ENCODE data around the gene F10.
A peak's percentile ranks its signal among the peaks of the same experiment; 100 is the strongest.
"Not testable (repeated sequence)": the region's sequence is repeated elsewhere in the genome, so short reads cannot be mapped to it uniquely, and the experiment has no call there.

The F10 gene

DNA sequence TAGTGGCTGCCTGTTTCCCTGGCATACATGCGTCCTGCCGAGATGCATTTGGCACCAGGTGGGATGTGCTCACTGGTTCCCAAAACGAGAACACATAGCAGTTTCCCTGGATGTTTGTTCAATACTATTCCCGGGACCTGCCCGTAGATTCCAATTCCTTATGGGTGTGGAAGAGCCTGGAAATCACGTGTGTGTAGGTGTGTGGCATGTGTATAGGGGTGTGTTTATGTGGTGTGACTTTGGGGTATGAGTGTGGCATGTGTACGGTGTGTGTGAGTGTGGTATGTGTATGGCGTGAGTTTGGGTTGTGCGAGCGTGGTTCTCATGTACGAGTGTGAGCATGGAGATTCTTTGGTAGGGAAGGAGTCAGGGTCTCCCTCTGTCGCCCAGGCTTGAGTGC lies 19.9 kb upstream of the F10 start:
- DNase-seq: no peak

DNA sequence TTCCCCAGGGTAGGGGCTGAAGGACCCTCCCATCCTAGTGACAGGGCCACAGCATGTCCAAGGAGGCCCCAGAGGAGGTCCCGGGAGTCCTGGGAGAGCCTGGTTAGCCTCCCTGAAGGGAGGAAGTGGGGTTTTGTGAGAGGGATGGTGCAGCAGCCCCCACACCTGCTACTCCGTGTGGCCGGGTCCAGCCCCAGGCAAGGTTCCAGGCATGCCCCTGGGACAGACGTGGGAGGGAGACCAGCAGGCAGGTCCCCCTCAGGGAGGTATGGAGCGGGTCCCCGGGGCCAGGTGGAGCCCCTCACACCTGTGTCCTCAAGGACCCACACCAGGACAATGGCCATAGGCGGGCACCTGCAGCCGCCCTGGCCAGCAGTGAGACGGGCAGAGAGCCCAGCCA lies 19.0 kb upstream of the F10 start:
- DNase-seq: no peak

DNA sequence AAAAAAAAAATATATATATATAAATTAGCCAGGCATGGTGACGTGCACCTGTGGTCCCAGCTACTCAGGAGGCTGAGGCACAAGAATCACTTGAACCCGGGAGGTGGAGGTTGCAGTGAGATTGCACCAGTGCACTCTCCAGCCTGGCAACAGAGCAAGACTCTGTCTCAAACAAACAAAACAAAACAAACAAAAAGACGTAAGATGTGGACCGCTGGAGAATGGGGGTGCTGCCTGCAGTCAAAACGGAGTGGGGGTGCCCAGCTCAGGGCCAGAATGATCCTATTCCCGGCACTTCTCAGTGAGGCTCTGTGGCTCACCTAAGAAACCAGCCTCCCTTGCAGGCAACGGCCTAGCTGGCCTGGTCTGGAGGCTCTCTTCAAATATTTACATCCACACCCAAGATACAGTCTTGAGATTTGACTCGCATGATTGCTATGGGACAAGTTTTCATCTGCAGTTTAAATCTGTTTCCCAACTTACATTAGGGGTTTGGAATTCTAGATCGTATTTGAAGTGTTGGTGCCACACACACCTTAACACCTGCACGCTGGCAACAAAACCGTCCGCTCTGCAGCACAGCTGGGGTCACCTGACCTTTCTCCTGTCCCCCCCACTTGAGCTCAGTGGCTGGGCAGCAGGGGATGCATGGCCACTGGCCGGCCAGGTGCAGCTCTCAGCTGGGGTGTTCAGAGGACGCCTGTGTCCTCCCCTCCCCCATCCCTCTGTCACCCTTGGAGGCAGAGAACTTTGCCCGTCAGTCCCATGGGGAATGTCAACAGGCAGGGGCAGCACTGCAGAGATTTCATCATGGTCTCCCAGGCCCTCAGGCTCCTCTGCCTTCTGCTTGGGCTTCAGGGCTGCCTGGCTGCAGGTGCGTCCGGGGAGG lies 17.3 kb upstream of the F10 start, which contains the start of gene F7:
Gene F7, plus strand, starts transcription at position 760 of the 889 bp plus-strand sequence. Its CDS starts 51 bp downstream, at position 811.
- DNase-seq: peak; percentile 21

DNA sequence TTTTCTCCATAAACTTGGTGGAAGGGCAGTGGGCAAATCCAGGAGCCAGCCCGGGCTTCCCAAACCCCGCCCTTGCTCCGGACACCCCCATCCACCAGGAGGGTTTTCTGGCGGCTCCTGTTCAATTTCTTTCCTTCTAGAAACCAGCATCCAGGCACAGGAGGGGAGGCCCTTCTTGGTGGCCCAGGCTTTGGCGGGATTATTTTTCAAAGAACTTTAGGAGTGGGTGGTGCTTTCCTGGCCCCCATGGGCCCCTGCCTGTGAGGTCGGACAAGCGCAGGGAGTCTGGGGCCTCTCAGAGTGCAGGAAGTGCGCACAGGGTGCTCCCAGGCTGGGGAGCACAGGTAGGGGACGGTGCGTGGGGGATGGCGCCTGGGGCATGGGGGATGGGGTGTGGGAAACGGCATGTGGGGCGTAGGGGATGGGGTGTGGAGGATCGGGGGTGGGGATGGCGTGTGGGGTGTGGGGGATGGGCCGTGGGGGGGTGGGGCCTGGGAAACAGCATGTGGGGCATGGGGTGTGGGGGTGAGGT lies 16.6 kb upstream of the F10 start:
- DNase-seq: no peak

DNA sequence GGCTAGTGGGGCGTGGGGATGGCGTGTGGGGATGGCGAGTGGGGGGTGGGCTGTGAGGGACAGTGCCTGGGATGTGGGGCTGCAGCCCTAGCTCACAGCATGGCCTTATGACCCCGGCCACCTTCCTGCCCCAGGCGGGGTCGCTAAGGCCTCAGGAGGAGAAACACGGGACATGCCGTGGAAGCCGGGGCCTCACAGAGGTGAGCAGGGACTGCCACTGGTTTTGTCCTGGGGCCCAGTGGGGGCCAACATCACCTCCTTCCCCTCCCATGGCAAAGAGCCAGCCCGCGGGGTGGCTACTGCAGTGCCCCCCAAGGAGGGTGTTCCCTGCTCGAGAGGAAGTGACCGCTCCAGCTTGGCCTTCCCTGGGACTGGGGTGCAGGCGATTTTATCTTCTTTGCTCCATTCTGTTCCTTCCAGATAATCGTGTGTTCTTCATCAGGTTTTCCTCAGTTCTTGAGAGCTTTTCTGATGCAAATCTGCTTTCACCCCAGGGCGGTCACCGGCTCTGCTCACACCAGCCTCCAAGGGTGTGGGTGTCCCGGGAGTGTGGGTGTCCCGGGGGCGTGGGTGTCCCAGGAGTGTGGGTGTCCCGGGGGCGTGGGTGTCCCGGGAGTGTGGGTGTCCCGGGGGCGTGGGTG lies 15.8 kb upstream of the F10 start:
- DNase-seq: no peak

DNA sequence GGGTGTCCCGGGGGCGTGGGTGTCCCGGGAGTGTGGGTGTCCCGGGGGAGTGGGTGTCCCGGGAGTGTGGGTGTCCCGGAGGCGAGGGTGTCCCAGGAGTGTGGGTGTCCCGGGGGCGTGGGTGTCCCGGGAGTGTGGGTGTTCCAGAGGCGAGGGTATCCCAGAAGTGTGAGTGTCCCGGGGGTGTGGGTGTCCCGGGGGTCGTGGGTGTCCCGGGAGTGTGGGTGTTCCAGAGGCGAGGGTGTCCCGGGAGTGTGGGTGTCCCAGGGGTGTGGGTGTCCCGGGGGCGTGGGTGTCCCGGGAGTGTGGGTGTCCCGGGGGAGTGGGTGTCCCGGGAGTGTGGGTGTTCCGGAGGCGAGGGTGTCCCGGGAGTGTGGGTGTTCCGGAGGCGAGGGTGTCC lies 14.1 kb upstream of the F10 start:
- not testable (repeated sequence) for DNase-seq

DNA sequence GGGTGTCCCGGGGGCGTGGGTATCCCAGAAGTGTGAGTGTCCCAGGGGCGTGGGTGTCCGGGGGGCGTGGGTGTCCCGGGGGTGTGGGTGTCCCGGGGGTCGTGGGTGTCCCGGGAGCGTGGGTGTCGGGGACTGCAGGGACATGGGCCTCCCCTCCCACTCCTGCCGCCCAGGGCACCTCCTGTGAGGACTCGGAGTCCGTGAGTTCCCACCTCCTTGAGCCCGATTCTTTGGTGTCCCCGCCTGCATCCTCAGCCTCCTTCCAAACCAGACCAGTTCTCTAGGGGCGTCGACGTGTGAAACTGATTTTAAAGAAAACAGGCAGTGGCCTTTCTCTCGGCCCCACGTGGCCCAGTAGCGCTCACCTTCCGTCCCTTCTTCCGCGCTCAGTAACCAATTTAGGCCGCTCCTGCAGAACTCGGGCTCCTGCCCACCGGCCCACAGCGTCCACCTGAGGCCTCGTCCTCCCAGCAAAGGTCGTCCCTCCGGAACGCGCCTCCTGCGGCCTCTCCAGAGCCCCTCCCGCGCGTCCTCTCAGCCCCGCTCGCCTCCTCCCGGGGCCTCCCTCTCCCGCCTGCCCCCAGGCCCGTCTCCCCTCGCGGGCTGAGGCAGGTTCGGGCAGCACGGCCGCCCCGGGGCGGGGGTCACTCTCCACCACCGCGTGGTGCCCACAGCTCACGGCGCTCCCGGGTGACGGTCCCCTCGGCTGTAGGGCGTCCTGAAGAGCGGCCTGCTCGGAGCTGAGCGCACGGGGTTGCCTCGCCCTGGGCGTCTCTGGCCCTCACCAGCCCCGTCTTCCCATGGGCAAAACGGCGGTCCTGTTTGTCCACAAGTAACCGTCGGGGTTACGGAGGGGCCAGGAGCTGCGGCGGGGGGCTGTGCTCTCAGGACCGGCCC lies 13.2 kb upstream of the F10 start:
- DNase-seq: no peak

DNA sequence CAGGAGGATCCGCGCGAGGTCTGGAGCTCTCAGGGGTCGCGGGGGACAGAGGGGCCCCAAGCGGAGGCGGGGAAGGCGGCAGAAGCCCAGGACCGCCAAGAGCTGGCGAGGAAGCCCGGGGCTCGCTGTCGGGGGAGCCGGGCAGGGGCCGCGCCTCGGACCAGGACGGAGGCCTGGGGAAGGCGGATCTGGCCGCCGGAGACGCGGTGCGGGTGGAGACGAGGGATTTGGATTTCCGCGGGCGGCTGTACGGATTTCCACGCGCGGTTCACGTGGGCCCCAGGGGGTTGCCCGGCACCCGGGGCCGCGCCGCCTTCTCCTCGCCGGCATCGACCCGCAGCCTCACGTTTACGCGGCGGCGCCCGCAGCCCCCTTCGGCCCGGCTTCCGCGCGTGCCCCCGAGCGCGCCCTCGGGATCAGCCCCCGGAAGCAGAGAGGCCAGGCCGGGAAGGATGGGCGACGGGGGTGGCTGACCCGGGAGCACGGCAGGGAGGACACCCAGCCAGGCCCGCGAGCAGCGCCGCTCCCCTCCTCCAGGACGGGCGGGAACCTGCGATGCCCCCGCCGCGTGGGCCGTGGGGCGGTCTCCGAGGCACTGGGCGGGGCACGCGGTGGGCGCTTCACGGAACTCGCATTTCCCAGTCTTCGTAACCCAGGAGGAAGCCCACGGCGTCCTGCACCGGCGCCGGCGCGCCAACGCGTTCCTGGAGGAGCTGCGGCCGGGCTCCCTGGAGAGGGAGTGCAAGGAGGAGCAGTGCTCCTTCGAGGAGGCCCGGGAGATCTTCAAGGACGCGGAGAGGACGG lies 12.3 kb upstream of the F10 start:
- DNase-seq: no peak

DNA sequence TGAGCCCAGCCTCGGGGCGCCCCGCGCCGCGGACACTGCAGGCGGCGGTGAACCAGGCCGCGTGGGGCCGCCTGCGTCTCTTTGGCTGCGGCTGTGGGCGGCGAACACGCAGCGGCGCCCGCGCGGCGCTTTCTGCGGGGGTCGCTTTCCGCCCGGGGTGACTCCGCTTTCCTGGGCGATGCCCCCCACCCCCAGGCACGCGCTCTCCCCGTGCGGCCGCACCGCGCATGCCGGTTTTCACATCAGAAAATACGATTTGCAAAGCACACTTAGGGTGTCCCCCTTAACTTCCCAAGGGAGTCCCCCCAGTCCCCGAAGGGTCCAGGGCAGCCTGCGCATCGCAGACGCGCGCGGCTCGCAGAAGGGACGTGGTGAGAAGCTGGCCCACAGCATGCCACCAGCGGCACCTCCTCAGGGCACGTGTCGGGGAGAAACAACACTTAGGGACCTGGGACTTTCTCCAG lies 11.7 kb upstream of the F10 start:
- DNase-seq: no peak

DNA sequence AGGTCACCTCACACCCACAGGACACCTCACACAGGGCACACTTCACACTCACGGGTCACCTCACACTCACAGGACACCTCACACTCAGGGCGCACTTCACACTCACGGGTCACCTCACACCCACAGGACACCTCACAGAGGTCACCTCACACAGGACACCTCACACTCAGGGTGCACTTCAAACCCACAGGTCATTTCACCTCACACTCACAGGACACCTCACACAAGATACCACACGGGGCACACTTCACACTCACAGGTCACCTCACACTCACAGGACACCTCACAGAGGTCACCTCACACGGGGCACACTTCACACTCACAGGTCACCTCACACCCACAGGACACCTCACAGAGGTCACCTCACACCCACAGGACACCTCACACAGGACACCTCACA lies 10.8 kb upstream of the F10 start:
- DNase-seq: not testable (repeated sequence)

DNA sequence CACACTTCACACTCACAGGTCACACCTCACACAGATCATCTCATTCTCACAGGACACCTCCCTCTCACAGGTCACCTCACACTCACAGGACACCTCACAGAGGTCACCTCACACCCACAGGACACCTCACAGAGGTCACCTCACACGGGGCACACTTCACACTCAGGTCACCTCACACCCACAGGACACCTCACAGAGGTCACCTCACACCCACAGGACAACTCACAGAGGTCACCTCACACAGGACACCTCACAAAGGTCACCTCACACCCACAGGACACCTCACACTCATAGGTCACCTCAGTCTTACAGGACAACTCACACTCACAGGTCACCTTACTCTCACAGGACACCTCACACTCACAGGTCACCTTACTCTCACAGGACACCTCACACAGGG lies 10.1 kb upstream of the F10 start:
- not testable (repeated sequence) for DNase-seq

DNA sequence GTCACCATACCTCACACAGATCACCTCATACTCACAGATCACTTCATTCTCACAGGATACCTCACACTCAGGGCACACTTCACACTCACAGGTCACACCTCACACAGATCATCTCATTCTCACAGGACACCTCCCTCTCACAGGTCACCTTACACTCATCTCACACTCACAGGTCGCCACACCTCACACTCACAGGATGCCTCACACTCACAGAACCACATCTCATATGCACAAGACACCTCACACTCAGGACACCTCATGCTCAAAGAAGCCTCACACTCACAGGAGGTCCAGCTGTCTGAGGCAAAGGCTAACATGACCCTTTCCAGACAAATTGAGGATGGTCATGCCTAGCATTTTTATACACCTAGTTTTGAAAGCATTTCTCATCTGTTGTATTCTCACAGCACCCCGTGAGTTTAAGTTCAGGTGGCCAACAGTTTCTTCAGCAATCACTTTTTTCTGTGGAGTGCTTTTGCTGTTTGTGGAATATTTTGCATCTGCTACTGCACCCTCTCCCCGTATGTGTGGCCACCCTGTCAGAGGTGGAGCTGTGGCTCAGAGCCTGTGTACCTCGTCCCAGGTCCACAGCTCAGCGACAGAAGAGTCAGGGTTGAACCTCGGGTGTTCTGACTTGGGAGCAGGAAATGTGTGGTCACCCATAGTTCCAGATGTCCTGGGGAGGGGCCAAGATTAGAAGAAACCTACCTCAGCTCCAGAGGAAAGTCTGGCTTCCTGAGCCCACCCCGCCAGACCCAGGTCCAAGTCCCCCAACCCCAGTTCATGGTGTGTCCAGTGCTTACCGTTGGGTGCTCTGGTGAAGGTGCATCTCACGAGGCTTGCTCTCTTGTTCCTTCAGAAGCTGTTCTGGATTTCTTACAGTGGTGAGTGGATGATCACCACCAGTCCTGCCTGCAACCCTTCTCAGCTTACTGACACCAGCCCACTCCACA lies 9.4 kb upstream of the F10 start:
- no peak for DNase-seq

DNA sequence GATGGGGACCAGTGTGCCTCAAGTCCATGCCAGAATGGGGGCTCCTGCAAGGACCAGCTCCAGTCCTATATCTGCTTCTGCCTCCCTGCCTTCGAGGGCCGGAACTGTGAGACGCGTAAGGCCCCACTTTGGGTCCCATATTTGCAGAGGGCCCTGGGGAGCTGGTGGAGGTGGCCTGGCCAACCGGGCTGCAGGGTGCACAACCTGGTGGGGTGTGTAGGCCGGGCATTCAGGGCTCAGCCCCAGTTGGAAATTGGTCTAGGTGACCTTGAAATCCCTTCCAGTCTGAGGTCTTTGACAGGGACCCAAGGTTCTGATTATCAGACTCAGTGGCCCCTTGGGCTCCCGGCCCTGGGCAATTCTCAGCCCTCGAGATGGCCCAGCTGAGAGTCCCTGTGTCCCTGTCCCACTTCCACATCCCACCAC lies 8.7 kb upstream of the F10 start:
- no peak for DNase-seq

DNA sequence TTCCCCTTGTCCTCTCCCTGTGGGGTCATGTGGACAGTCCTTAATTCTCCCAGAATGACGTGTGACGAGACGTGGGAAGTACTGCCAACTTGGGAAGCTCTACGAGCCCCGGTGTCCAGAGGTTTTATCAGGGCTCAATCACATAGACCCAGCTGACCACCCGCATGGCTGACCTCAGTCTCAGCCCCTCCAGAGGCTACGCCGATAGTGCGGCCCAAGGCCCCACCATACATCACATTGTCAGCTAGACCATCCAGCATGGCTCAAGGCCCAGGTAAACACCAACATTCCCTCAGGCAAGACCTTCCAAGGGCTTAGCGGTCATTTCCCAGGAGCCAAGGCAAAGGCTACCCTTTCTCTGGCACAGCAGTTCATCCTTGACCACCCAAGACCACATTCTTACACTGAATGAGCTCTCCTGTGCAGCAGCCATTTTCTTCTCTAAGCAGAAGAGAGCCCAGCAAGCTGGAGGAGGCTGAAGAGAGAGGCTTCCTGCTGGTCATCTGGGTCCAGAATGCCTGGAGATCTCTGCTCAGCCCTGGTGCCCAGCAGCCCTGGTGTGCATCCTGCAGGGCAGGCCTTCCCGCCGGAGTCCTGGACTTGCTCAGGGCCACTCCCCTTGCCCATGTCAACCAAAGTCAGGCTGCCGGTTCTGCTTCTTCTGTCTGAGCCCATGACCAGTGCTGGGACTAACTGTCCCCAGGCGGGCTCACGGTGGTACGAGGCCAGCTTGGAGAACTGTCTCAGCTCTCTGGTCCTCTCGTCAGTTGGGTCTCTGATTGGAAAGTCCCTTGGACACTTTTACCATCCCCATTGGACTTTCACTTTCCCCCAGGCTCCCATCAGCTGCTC lies 7.9 kb upstream of the F10 start:
- DNase-seq: no peak

DNA sequence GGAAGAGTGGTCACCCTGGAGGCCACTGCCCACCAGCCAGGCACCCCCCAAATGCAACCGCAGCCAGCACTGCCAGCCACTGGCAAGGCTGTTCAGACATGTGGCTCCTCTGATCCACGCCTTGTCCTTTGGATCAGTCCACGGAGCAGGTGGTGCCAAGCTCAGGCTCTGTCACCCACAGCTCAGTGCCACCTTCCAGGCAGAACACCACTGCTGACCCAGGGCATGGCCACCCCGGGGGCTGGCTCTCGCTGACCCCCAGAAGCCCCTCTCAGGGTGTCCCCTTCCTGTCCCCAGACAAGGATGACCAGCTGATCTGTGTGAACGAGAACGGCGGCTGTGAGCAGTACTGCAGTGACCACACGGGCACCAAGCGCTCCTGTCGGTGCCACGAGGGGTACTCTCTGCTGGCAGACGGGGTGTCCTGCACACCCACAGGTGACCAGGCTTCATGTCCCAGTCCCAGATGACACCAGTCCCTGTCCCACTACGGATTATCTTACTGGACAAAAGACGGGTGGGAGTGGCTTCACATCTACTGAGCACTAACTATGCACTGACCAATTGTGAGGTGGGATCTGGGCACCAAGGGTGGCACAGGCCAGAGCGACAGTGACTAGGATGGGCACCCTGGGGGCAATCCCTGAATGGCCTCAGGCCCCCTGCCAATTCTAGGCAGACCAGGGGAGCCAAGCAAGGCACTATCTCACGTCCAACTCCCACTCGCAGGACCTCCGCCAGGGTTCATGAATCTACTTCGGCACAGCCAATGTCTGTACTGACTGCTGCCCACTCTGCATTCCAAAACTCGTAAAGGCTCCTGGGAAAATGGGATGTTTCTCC lies 7.0 kb upstream of the F10 start:
- no peak for DNase-seq

DNA sequence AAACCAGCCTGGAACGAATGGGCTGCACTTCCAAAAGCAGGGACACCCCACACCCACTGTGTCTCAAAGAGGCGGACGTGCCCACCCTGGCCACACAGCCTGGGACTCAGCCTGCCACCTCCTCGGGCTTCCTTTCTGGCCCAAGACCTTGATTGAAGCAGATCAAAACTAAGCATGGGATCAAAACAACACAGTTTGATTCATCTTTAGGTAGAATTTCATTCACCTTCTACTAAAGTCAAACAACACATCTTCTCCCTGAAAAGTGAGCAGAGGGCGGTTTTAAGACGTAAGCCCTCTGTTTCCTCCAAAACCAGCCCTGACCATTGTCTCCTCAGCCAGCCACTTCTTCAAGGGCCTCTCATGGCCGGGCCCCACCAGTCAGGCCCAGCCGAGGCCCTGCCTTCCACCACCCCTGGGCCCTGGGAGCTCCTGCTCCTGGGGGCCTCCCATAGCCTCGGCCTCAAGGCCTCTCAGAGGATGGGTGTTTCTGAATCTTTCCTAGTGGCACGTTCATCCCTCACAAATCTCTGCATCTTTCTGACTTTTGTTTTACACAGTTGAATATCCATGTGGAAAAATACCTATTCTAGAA lies 6.3 kb upstream of the F10 start:
- no peak for DNase-seq

DNA sequence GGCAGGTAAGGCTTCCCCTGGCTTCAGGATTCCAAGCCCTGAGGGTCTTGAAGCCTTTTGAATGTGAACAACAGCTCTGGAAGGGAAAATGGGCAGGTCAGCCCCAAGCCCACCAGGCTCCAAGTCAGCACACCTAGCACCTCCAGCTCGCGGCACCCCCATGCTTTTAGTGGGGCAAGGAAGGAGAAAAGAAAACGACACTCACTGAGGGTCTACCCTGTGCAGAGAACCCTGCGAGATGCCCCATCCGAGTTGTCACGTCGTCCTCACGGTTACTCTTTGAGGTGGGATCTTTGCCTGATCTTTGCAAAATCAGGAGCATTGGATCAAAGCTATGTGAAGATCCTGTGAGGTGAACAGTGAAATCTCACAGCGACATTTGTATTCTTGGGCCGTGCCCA lies 5.7 kb upstream of the F10 start:
- no peak for DNase-seq

DNA sequence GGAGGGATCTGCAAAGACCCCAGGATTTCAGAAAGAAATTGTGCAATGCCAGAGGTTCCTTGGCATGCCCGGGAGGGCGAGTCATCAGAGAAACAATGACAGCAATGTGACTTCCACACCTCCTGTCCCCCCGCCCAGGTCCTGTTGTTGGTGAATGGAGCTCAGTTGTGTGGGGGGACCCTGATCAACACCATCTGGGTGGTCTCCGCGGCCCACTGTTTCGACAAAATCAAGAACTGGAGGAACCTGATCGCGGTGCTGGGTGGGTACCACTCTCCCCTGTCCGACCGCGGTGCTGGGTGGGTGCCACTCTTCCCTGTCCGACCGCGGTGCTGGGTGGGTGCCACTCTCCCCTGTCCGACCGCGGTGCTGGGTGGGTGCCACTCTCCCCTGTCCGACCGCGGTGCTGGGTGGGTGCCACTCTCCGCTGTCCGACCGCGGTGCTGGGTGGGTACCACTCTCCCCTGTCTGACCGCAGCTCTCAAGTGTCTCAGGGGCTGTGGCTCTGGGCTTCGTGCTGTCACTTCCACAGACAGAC lies 5.2 kb upstream of the F10 start:
- no peak for DNase-seq
